Cardiac muscle cell (in vitro differentiated cells and primary cell): ENCODE measurements around the gene CSNK1A1L. TPM values are rescaled to one million over a fixed set of nuclear protein-coding genes. Genes with fewer than 3 reads are reported as not detected.

ENCODE experiments used
- DNase-seq, 2 donors: peaks; one replicate each; pipeline versions ENCODE4 v3.0.0 to v3.0.0-alpha.2; 2010 to 2017; ENCODE audit warnings: low read depth in 1 of 2, low spot score in 1 of 2
- H3K27ac ChIP-seq: fragments of 200-600 bp; sonication (generic); 2 replicates; pipeline ENCODE4 v1.5.1; 2016
- H3K27me3 ChIP-seq: fragments of 200-600 bp; sonication (generic); 2 replicates; pipeline ENCODE4 v1.6.0; 2016; ENCODE audit warnings: control low read depth
- H3K36me3 ChIP-seq: fragments of 200-600 bp; sonication (generic); 2 replicates; pipeline ENCODE4 v1.5.1; 2016; ENCODE audit warnings: control low read depth
- H3K4me1 ChIP-seq: fragments of 200-600 bp; sonication (generic); 2 replicates; pipeline ENCODE4 v1.8.1; 2017; ENCODE audit warnings: low read depth, mild to moderate bottlenecking, mixed run types
- H3K4me3 ChIP-seq: fragments of 200-600 bp; sonication (generic); 2 replicates; pipeline ENCODE4 v1.5.1; 2016; ENCODE audit warnings: mild to moderate bottlenecking
- H3K9me3 ChIP-seq: fragments of 200-600 bp; sonication (generic); 2 replicates; pipeline ENCODE4 v1.5.1; 2017; ENCODE audit warnings: low read depth, mild to moderate bottlenecking, control low read depth
- polyA plus RNA-seq: library from polyadenylated mRNA; unstranded; fragments of >200 nt; fragmentation: Nextera tagmentation; extraction: Ambion mirVana; gene quantifications from 2 replicates; pipeline ENCODE4 v1.2.1, GENCODE V29; 2016
- total RNA-seq: library from RNA; depleted of rRNA; stranded (reverse); fragments of >200 nt; gene quantifications from 2 replicates; pipeline ENCODE4 v1.2.3, GENCODE V29; 2016
- TF ChIP-seq, protein P1 (sequence below): IDR thresholded peaks from 2 replicates; pipeline ENCODE4 v1.5.1; 2012; ENCODE audit warnings: low read depth, mild to moderate bottlenecking, low read length

CSNK1A1L gene
- total and polyA plus RNA-seq, 2 experiments from 2014 or later = not detected

GRCh38 chr13:37074703-37075102 lies 30.8 kb downstream of the CSNK1A1L start:
- peak; percentile 9 to 65 for DNase-seq
- Histone ChIP-seq H3K36me3 (no peaks in the 10 kb centered on the region), H3K4me3 (no peak overlapping the region), H3K9me3 (no peaks in the 10 kb centered on the region), H3K4me1 (no peaks in the 10 kb centered on the region), H3K27me3 (no peaks in the 10 kb centered on the region), H3K27ac (no peak overlapping the region)
- TF ChIP-seq, protein P1, sequence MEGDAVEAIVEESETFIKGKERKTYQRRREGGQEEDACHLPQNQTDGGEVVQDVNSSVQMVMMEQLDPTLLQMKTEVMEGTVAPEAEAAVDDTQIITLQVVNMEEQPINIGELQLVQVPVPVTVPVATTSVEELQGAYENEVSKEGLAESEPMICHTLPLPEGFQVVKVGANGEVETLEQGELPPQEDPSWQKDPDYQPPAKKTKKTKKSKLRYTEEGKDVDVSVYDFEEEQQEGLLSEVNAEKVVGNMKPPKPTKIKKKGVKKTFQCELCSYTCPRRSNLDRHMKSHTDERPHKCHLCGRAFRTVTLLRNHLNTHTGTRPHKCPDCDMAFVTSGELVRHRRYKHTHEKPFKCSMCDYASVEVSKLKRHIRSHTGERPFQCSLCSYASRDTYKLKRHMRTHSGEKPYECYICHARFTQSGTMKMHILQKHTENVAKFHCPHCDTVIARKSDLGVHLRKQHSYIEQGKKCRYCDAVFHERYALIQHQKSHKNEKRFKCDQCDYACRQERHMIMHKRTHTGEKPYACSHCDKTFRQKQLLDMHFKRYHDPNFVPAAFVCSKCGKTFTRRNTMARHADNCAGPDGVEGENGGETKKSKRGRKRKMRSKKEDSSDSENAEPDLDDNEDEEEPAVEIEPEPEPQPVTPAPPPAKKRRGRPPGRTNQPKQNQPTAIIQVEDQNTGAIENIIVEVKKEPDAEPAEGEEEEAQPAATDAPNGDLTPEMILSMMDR = peak; percentile 35

GRCh38 chr13:37072024-37072423 lies 33.4 kb downstream of the CSNK1A1L start:
- H3K4me3 ChIP-seq = no peak overlapping the region
- no peaks in the 10 kb centered on the region for H3K4me1 ChIP-seq
- no peaks in the 10 kb centered on the region for H3K27me3 ChIP-seq
- TF ChIP-seq, protein P1 = no peak
- no peaks in the 10 kb centered on the region for H3K9me3 ChIP-seq
- no peak overlapping the region for H3K27ac ChIP-seq
- no peak for DNase-seq
- H3K36me3 ChIP-seq = no peaks in the 10 kb centered on the region

DNA sequence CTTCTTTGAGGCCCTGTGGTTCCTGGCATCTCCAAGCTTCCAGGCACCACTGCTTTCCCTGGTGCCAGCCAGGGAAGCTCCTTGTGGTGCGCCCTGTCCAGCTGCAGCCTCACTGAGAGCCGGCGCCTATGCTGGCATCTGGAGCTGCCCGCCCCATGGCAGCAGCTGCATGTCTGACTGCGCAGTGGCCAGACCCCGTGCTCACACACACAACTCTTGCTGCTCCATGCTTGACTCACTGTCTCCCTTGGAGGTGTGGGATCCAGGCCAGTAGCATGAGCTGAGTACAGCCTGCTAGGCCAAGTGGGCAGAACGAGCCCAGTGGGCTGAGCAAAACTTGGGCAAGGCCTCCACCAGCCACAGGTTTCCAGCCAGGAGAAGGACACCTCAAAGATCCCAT lies 34.5 kb downstream of the CSNK1A1L start:
- H3K27ac ChIP-seq = no peak overlapping the region
- DNase-seq = no peak
- H3K36me3 ChIP-seq = no peaks in the 10 kb centered on the region
- H3K4me1 ChIP-seq = no peaks in the 10 kb centered on the region
- TF ChIP-seq, protein P1 = no peak
- H3K4me3 ChIP-seq = no peak overlapping the region
- H3K9me3 ChIP-seq = no peaks in the 10 kb centered on the region
- H3K27me3 ChIP-seq = no peaks in the 10 kb centered on the region

DNA sequence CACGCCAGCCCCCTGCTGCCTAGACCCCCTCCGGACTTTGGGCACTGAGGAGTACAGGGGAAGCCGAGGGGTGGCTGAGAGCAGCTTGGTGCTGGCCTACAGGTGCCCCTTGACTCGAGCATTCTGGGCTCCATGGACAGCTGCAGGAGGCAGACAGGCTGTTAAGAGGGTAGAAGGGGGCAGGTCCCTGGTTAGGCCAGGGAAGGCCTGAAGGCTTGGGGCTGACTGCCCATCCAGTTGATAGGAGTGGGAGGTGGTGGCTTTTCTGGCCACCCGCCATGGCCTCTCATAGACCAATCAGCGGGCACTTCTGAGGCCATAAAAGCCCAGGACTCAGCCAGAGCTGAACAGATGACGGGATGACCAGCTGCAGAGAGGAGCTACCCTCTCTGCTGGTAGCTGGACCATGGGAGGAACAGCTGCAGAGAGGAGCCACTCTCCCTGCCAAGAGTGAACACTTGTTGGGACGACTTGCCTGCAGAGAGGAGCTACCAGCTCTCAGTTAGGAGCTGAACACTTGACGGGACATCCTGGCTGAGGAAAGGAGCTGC lies 35.2 kb downstream of the CSNK1A1L start:
- TF ChIP-seq, protein P1 = no peak
- Histone ChIP-seq H3K27ac (no peak overlapping the region), H3K36me3 (no peaks in the 10 kb centered on the region), H3K27me3 (no peaks in the 10 kb centered on the region), H3K4me1 (no peaks in the 10 kb centered on the region), H3K9me3 (no peaks in the 10 kb centered on the region), H3K4me3 (no peak overlapping the region)
- DNase-seq = no peak

- Histone ChIP-seq H3K27ac (no peak overlapping the region), H3K36me3 (no peaks in the 10 kb centered on the region), H3K4me3 (no peak overlapping the region), H3K4me1 (no peaks in the 10 kb centered on the region), H3K27me3 (no peaks in the 10 kb centered on the region), H3K9me3 (no peaks in the 10 kb centered on the region)
- no peak for DNase-seq
- TF ChIP-seq, protein P1 = no peak
Observed at GRCh38 chr13:37069597-37070103, 35.8 kb downstream of the CSNK1A1L start.
